HCT116 (cell line): ENCODE data around the gene MOB2. TPM values are rescaled to one million over a fixed set of nuclear protein-coding genes. Genes with fewer than 3 reads are reported as not detected.

Source experiments
- ATAC-seq: fragments of 200-7000 bp; cut with Tn5 transposase; 2 replicates; pipeline ENCODE4 v1.9.1; 2020; ENCODE audit warnings: mild to moderate bottlenecking, moderate library complexity
- BruUV-seq: library from RNA; stranded (reverse); fragments of 400-500 nt; replicated peaks from 2 replicates; lab custom pipeline; 2021; lab: Mats Ljungman, UMichigan
- CTCF ChIA-PET: fragments of 300-600 bp; sonication (Branson Sonifier 250); formaldehyde crosslinking; loops from one replicate; lab custom pipeline; 2021; ENCODE audit warnings: antibody characterized with exemption; lab: Charles Lee
- POLR2A ChIA-PET: fragments of 300-600, 350-600 bp; sonication (Branson Sonifier 250); formaldehyde crosslinking; loops from one replicate; lab custom pipeline; 2021; ENCODE audit warnings: antibody characterized with exemption; lab: Charles Lee
- RAD21 ChIA-PET, 2 experiments: fragments of 300-600 bp; sonication (Branson Sonifier 250); formaldehyde crosslinking; loops; one replicate each; lab custom pipeline; 2023; ENCODE audit warnings: low total read pairs in 2 of 2; ENCODE audit not compliant: uncharacterized antibody in 2 of 2, unreplicated experiment in 2 of 2, low non-redundant PET in 1 of 2; lab: Charles Lee
- DNase-seq: peaks from one replicate; pipeline ENCODE4 v3.0.0-alpha.2; 2010; ENCODE audit warnings: low read depth, low spot score
- H2AFZ ChIP-seq: fragments of 200-600 bp; shearing (Covaris generic), sonication (generic); 2 replicates; pipeline ENCODE4 v1.6.1; 2017; ENCODE audit warnings: low read depth, mixed run types, mixed read lengths, antibody characterized with exemption, low read length; ENCODE audit not compliant: poor library complexity, severe bottlenecking
- H3K27ac ChIP-seq: 2 replicates; pipeline ENCODE4 v1.5.1; 2012; ENCODE audit warnings: low read depth, low read length
- H3K27me3 ChIP-seq: fragments of 200-600 bp; sonication (generic); 2 replicates; pipeline ENCODE4 v1.6.1; 2016; ENCODE audit warnings: mixed run types, low read length, mixed read lengths; ENCODE audit not compliant: insufficient read depth
- H3K36me3 ChIP-seq, 2 experiments: fragments of 200-500 bp in 1 of 2; fragments of 200-600 bp in 1 of 2; sonication (Bioruptor generic) in 1 of 2; sonication (generic) in 1 of 2; 2 replicates each; pipeline versions ENCODE4 v1.5.1 to v1.6.1; 2014 to 2016; ENCODE audit warnings: low read length in 2 of 2, inconsistent platforms in 1 of 2, mixed read lengths in 1 of 2, mixed run types in 1 of 2; ENCODE audit not compliant: insufficient read depth in 2 of 2, control insufficient read depth in 1 of 2
- H3K4me1 ChIP-seq, 2 experiments: fragments of 200-600 bp in 1 of 2; sonication (generic) in 1 of 2; 2 replicates each; pipeline versions ENCODE4 v1.5.1 to v1.6.1; 2012 to 2017; ENCODE audit warnings: low read length in 2 of 2, inconsistent platforms in 1 of 2, mild to moderate bottlenecking in 1 of 2, mixed read lengths in 1 of 2, mixed run types in 1 of 2, moderate library complexity in 1 of 2; ENCODE audit not compliant: insufficient read depth in 2 of 2, control insufficient read depth in 1 of 2
- H3K4me2 ChIP-seq: fragments of 200-600 bp; sonication (generic); 2 replicates; pipeline ENCODE4 v1.6.1; 2017; ENCODE audit warnings: mixed run types, low read length, mixed read lengths
- H3K4me3 ChIP-seq, 2 experiments: fragments of 200-600 bp in 1 of 2; sonication (generic) in 1 of 2; replicated peaks in 1 of 2; 2 replicates each; pipeline ENCODE4 v1.5.1; 2011 to 2016; ENCODE audit warnings: low read length in 2 of 2, control low read depth in 1 of 2, low read depth in 1 of 2, mild to moderate bottlenecking in 1 of 2, mixed read lengths in 1 of 2, mixed run types in 1 of 2
- H3K79me2 ChIP-seq: fragments of 200-600 bp; sonication (generic); 2 replicates; pipeline ENCODE4 v1.6.1; 2017; ENCODE audit warnings: mild to moderate bottlenecking, mixed run types, low read length, moderate library complexity, mixed read lengths; ENCODE audit not compliant: insufficient read depth
- H3K9ac ChIP-seq: fragments of 200-600 bp; sonication (generic); 2 replicates; pipeline ENCODE4 v1.6.1; 2016; ENCODE audit warnings: low read length, mixed read lengths
- H3K9me2 ChIP-seq: fragments of 200-600 bp; sonication (generic), shearing (Covaris generic); 2 replicates; pipeline ENCODE4 v1.6.1; 2017; ENCODE audit warnings: mixed run types, mild to moderate bottlenecking, moderate library complexity; ENCODE audit not compliant: insufficient read depth
- H3K9me3 ChIP-seq, 2 experiments: fragments of 200-500 bp in 1 of 2; fragments of 200-600 bp in 1 of 2; sonication (Bioruptor generic) in 1 of 2; sonication (generic) in 1 of 2; 2 replicates each; pipeline ENCODE4 v1.6.1; 2014 to 2017; ENCODE audit warnings: low read length in 2 of 2, mixed read lengths in 2 of 2, inconsistent platforms in 1 of 2, low read depth in 1 of 2, mild to moderate bottlenecking in 1 of 2, mixed run types in 1 of 2, moderate library complexity in 1 of 2; ENCODE audit not compliant: control insufficient read depth in 1 of 2, insufficient read depth in 1 of 2
- H4K20me1 ChIP-seq: fragments of 200-600 bp; sonication (generic), shearing (Covaris generic); 2 replicates; pipeline ENCODE4 v1.6.1; 2017; ENCODE audit warnings: mixed run types, mild to moderate bottlenecking, moderate library complexity; ENCODE audit not compliant: insufficient read depth
- RAD21 ChIP-seq: IDR thresholded peaks from 2 replicates; pipeline ENCODE4 v1.6.1; 2012; ENCODE audit warnings: low read depth, mild to moderate bottlenecking
- YY1 ChIP-seq: IDR thresholded peaks from 2 replicates; pipeline ENCODE4 v1.6.1; 2011; ENCODE audit warnings: low read length, low read depth, moderate library complexity, mild to moderate bottlenecking; ENCODE audit not compliant: insufficient replicate concordance; ENCODE audit errors: extremely low read depth
- intact Hi-C: fragments of 100-400 bp; cut with micrococcal nuclease; formaldehyde crosslinking; loops from 2 replicates; pipeline ENCODE4 v1.10.0; 2022
- total RNA-seq: library from RNA; stranded (reverse); gene quantifications from one replicate; pipeline ENCODE4 v1.2.1, GENCODE V29; 2021; ENCODE audit not compliant: unreplicated experiment
- TF ChIP-seq, protein P1 (sequence below), 3 experiments: fragments of 200-600 bp in 1 of 3; sonication (generic) in 1 of 3; IDR thresholded peaks in 2 of 3; conservative IDR thresholded peaks in 1 of 3; 2 replicates each; pipeline ENCODE4 v1.5.1; 2012 to 2017; ENCODE audit warnings: low read depth in 2 of 3, low read length in 2 of 3, antibody characterized with exemption in 1 of 3, borderline replicate concordance in 1 of 3, control low read depth in 1 of 3, mild to moderate bottlenecking in 1 of 3, mixed read lengths in 1 of 3, mixed run types in 1 of 3, moderate library complexity in 1 of 3; ENCODE audit not compliant: insufficient read depth in 1 of 3

Gene MOB2
- total RNA-seq, 1 experiment from 2014 or later = 25.7 TPM

DNA sequence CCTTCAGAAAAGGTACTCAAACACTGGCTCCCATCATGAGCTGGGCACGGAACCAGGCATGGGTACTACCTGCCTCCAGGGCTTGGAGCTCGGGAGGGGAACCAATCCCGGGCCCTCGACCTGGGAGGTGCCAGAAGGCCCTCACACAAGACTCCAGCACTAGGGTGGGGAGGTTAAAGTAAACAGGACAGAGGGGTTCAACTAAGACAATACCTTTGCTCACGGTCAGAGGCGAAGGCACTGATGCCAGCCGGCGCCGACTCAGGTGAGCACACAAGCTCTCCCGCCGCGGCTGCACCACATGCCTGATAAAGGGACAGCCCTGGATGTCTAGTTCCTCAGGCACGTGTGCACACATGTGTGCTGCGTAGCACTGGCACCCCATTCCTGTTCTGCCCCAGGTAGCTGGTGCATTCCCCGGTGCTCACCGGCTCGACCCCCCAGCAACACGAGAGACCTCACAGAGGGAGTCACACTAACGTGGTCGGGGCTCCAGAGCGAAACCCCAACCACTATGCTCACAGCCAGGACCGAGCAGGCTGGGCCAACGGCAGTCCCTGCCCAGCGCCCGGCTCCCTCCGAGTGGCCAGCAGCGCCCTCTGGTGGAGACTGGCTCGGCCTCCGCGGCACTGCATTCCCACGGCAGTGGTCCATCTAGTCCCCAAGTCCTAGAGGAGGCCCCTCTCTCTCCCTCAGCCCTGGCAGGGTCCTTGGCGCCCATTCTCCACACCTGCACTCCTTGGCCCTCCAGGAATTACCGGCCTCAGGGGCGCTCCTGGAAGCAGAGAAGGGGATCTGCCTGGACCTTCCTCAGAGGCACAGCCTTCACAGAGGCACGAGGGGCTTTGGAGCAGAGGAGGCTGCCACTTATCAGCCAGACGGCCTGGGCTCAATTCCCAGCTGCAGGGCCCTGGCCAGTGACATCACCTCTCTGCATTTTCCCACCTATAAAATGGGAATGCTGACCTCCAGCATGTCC is 28.8 kb upstream of the MOB2 start:
- peak; percentile 96 for ATAC-seq
- H2AFZ ChIP-seq = no peak overlapping the region
- RAD21 ChIA-PET = no interaction called here
- no peaks in the 10 kb centered on the region for H3K27me3 ChIP-seq
- H3K4me3 ChIP-seq = no peak overlapping the region
- no peaks in the 10 kb centered on the region for H3K36me3 ChIP-seq
- no peak overlapping the region for H3K27ac ChIP-seq
- no peaks in the 10 kb centered on the region for H3K9me2 ChIP-seq
- intact Hi-C loops = loop anchor here (1.0 to 2.0 kb wide), 4 partner anchors 223 to 401 kb away; no protein-coding TSS in a partner anchor
- H3K79me2 ChIP-seq = peaks cover 24% of the 10 kb centered on the region; the same call in 1 of the 2 replicates
- POLR2A ChIA-PET = no interaction called here
- CTCF ChIA-PET = interaction anchor here (0.7 to 1.3 kb wide), 4 partner anchors 10 to 313 kb away, joined by 3 to 5 read pairs (median 4); no protein-coding TSS in a partner anchor
- TF ChIP-seq RAD21 (peak; percentile 90), YY1 (no peak)
- TF ChIP-seq, protein P1, sequence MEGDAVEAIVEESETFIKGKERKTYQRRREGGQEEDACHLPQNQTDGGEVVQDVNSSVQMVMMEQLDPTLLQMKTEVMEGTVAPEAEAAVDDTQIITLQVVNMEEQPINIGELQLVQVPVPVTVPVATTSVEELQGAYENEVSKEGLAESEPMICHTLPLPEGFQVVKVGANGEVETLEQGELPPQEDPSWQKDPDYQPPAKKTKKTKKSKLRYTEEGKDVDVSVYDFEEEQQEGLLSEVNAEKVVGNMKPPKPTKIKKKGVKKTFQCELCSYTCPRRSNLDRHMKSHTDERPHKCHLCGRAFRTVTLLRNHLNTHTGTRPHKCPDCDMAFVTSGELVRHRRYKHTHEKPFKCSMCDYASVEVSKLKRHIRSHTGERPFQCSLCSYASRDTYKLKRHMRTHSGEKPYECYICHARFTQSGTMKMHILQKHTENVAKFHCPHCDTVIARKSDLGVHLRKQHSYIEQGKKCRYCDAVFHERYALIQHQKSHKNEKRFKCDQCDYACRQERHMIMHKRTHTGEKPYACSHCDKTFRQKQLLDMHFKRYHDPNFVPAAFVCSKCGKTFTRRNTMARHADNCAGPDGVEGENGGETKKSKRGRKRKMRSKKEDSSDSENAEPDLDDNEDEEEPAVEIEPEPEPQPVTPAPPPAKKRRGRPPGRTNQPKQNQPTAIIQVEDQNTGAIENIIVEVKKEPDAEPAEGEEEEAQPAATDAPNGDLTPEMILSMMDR (IDR thresholded peaks at IDR 0.05 in 2 of 3, conservative IDR thresholded peaks at IDR 0.05 in 1 of 3; ENCODE audit: borderline replicate concordance in 1 of 3, insufficient read depth in 1 of 3, low read depth in 2 of 3, low read length in 2 of 3) = peak; percentile 75 to 95 (median 93)
- no peak overlapping the region for H3K4me2 ChIP-seq
- no peaks in the 10 kb centered on the region for H4K20me1 ChIP-seq
- peak; percentile 6 for DNase-seq
- H3K9ac ChIP-seq = no peak overlapping the region
- H3K9me3 ChIP-seq = no peaks in the 10 kb centered on the region
- no TSS peak for BruUV-seq
- H3K4me1 ChIP-seq = peaks cover 0 to 10% of the 10 kb centered on the region in 2 experiments; a peak in 1 of 4 replicates
